Spleen (tissue), 11 donors: ENCODE results near the gene YTHDF1. TPM values are rescaled to one million over a fixed set of nuclear protein-coding genes. Genes with fewer than 3 reads are reported as not detected.
"Not testable (repeated sequence)": the region's sequence is repeated elsewhere in the genome, so short reads cannot be mapped to it uniquely, and the experiment has no call there.

ENCODE experiments used
- DNase-seq: peaks from one replicate; pipeline ENCODE4 v3.0.0-alpha.2; 2020
- H3K27ac ChIP-seq, 8 donors: fragments of 200-600 bp; sonication (generic) in 7 of 8; 1 replicate in 4 of 8; 2 replicates in 4 of 8; pipeline versions ENCODE4 v1.5.0 to v1.8.0; 2016 to 2021; ENCODE audit warnings: inconsistent platforms in 4 of 8, mild to moderate bottlenecking in 4 of 8, moderate library complexity in 1 of 8
- H3K27me3 ChIP-seq, 7 donors: fragments of 200-600 bp; sonication (generic) in 6 of 7; replicated peaks in 1 of 7; 1 replicate in 4 of 7; 2 replicates in 3 of 7; pipeline versions ENCODE4 v1.5.0 to v1.8.0; 2016 to 2021; ENCODE audit warnings: inconsistent platforms in 3 of 7, mild to moderate bottlenecking in 1 of 7
- H3K36me3 ChIP-seq, 6 donors: fragments of 200-600 bp; sonication (generic) in 5 of 6; 1 replicate in 4 of 6; 2 replicates in 2 of 6; pipeline versions ENCODE4 v1.5.0 to v1.8.0; 2016 to 2021; ENCODE audit warnings: inconsistent platforms in 2 of 6
- H3K4me1 ChIP-seq, 6 donors: fragments of 200-600 bp; sonication (generic) in 5 of 6; 1 replicate in 3 of 6; 2 replicates in 3 of 6; pipeline versions ENCODE4 v1.5.0 to v1.8.0; 2016 to 2021; ENCODE audit warnings: inconsistent platforms in 3 of 6
- H3K4me3 ChIP-seq, 8 donors: fragments of 200-600 bp; sonication (generic) in 7 of 8; 1 replicate in 4 of 8; 2 replicates in 4 of 8; pipeline versions ENCODE4 v1.5.0 to v1.8.0; 2016 to 2021; ENCODE audit warnings: inconsistent platforms in 4 of 8, mild to moderate bottlenecking in 4 of 8, moderate library complexity in 2 of 8
- H3K9me3 ChIP-seq, 8 donors: fragments of 200-600 bp; sonication (generic) in 7 of 8; 1 replicate in 4 of 8; 2 replicates in 4 of 8; pipeline versions ENCODE4 v1.5.0 to v1.8.0; 2016 to 2021; ENCODE audit warnings: inconsistent platforms in 4 of 8
- POLR2A ChIP-seq, 3 donors: fragments of 450-650 bp; IDR thresholded peaks; one replicate each; pipeline ENCODE4 v1.5.1; 2017; ENCODE audit warnings: antibody characterized with exemption in 3 of 3, mild to moderate bottlenecking in 1 of 3
- POLR2AphosphoS5 ChIP-seq, 3 donors: sonication (generic); formaldehyde crosslinking; IDR thresholded peaks; one replicate each; pipeline ENCODE4 v1.5.1; 2017; ENCODE audit warnings: antibody characterized with exemption in 3 of 3
- WGBS, 5 donors: extraction: QIAGEN DNeasy Blood & Tissue Kit in 3 of 5; methylation state at CpG; one replicate each; pipeline versions ENCODE4 v1.1.5 to v1.1.7; 2013 to 2018; 5-methylcytosine and 5-hydroxymethylcytosine counted together
- intact Hi-C: fragments of 100-400 bp; cut with DNase I; formaldehyde crosslinking; loops from one replicate; pipeline ENCODE4 v1.15.0; 2023; ENCODE audit warnings: low total_unique reads
- polyA plus RNA-seq, 3 donors: library from polyadenylated mRNA; stranded (reverse); fragments of 200-250 nt; gene quantifications; one replicate each; pipeline ENCODE4 v1.2.1, GENCODE V29; 2013
- total RNA-seq, 7 donors: library from RNA; depleted of rRNA in 3 of 7; stranded (reverse); fragments of >200 nt in 3 of 7; fragmentation: NEBNext Ultra II Directional in 4 of 7; extraction: Animal tissue kit (Norgen Biotek cat#: 25700) in 4 of 7; gene quantifications; one replicate each; pipeline versions ENCODE4 v1.1.0 to v1.2.1, GENCODE V29; 2016 to 2021
- TF ChIP-seq, protein P1 (sequence below), 11 experiments: fragments of 200-600 bp in 7 of 11; fragments of 450-650 bp in 4 of 11; sonication (generic) in 4 of 11; IDR thresholded peaks in 8 of 11; conservative IDR thresholded peaks in 3 of 11; 1 replicate in 7 of 11; 2 replicates in 4 of 11; pipeline versions ENCODE4 v1.4.0 to v1.8.0; 2016 to 2021; ENCODE audit warnings: antibody characterized with exemption in 11 of 11, inconsistent platforms in 4 of 11, mild to moderate bottlenecking in 1 of 11
- donor health status: healthy with polysubstance abuse.
- donor health status: DM: no; HTN: no; CAD: no; lungs with moderate emphysema.
- donor health status: DM: no; HTN: no; CAD: no.
- donor health status: Bipolar disorder and iron deficiency.
- donor health status: healthy.
- donor health status: DM: no; HTN: no; CAD: no.
- donor health status: DM: yes; HTN: yes; CAD: no.

Gene YTHDF1
- total and polyA plus RNA-seq, 10 donors = 18.8 to 41.6 (median 33.0) TPM

GRCh38 chr20:63162206-63162795 is 53.6 kb downstream of the YTHDF1 start:
- TF ChIP-seq POLR2A (IDR thresholded peaks at IDR 0.05) = no peak
- TF ChIP-seq, protein P1, sequence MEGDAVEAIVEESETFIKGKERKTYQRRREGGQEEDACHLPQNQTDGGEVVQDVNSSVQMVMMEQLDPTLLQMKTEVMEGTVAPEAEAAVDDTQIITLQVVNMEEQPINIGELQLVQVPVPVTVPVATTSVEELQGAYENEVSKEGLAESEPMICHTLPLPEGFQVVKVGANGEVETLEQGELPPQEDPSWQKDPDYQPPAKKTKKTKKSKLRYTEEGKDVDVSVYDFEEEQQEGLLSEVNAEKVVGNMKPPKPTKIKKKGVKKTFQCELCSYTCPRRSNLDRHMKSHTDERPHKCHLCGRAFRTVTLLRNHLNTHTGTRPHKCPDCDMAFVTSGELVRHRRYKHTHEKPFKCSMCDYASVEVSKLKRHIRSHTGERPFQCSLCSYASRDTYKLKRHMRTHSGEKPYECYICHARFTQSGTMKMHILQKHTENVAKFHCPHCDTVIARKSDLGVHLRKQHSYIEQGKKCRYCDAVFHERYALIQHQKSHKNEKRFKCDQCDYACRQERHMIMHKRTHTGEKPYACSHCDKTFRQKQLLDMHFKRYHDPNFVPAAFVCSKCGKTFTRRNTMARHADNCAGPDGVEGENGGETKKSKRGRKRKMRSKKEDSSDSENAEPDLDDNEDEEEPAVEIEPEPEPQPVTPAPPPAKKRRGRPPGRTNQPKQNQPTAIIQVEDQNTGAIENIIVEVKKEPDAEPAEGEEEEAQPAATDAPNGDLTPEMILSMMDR (IDR thresholded peaks at IDR 0.05 in 8 of 11, conservative IDR thresholded peaks at IDR 0.05 in 3 of 11) = no peak
- no peak for TF ChIP-seq POLR2AphosphoS5 (IDR thresholded peaks at IDR 0.05)
- intact Hi-C loops = no loop called here
- no peaks in the 10 kb centered on the region for H3K36me3 ChIP-seq
- H3K9me3 ChIP-seq = no peaks in the 10 kb centered on the region
- no peaks in the 10 kb centered on the region for H3K4me1 ChIP-seq
- no peak overlapping the region for H3K4me3 ChIP-seq
- H3K27me3 ChIP-seq = peaks cover 0 to 66% (median 0%) of the 10 kb centered on the region in 7 donors
- DNase-seq = peak; percentile 46
- WGBS, 5 donors = 63 to 78% (median 71%) methylated on average over 14 to 19 of the region's 19 CpGs
- H3K27ac ChIP-seq = no peak overlapping the region

DNA sequence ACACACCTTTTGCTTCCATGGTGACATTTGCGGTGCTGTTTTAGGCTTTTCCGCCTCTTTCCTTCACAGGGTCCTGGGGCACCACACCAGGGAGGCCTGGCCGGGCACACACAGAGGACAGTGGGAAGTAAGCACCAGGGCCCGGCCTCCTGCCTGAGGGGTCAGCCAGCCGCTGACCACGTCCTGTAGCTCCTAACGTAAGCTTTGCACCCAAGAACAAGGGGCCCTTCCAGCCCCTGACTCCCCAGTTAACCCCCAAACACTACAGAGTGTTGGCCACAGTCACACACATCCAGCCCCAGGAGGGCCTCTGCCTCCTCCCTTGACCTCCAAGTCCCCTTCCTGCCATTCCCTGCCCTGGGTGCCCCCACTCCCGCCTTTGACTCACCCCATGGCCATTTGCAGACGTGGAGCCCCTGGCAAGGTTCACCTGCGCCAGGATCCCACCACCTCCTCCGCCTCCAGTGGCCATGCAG is 54.7 kb downstream of the YTHDF1 start:
- DNase-seq = peak; percentile 41
- H3K9me3 ChIP-seq = no peaks in the 10 kb centered on the region
- H3K4me3 ChIP-seq = no peak overlapping the region
- no peaks in the 10 kb centered on the region for H3K36me3 ChIP-seq
- no peaks in the 10 kb centered on the region for H3K4me1 ChIP-seq
- peaks cover 0 to 72% (median 1%) of the 10 kb centered on the region in 7 donors for H3K27me3 ChIP-seq
- intact Hi-C loops = no loop called here
- TF ChIP-seq, protein P1 (IDR thresholded peaks at IDR 0.05 in 8 of 11, conservative IDR thresholded peaks at IDR 0.05 in 3 of 11) = no peak
- TF ChIP-seq POLR2A (IDR thresholded peaks at IDR 0.05) (no peak), POLR2AphosphoS5 (IDR thresholded peaks at IDR 0.05) (no peak)
- no peak overlapping the region for H3K27ac ChIP-seq
- WGBS, 5 donors = 75 to 87% (median 83%) methylated on average over 11 of the region's 11 CpGs

GRCh38 chr20:63160641-63161175 is 55.2 kb downstream of the YTHDF1 start:
- no peaks in the 10 kb centered on the region for H3K36me3 ChIP-seq
- H3K9me3 ChIP-seq = no peaks in the 10 kb centered on the region
- DNase-seq = peak; percentile 59
- intact Hi-C loops = no loop called here
- TF ChIP-seq, protein P1 (IDR thresholded peaks at IDR 0.05 in 8 of 11, conservative IDR thresholded peaks at IDR 0.05 in 3 of 11) = no peak
- TF ChIP-seq POLR2A (IDR thresholded peaks at IDR 0.05) (no peak), POLR2AphosphoS5 (IDR thresholded peaks at IDR 0.05) (no peak)
- H3K4me1 ChIP-seq = no peaks in the 10 kb centered on the region
- 63 to 73% (median 71%) methylated on average over 9 to 10 of the region's 10 CpGs for WGBS, 5 donors
- H3K27ac ChIP-seq = no peak overlapping the region
- peaks cover 0 to 77% (median 6%) of the 10 kb centered on the region in 7 donors for H3K27me3 ChIP-seq
- no peak overlapping the region for H3K4me3 ChIP-seq

DNA sequence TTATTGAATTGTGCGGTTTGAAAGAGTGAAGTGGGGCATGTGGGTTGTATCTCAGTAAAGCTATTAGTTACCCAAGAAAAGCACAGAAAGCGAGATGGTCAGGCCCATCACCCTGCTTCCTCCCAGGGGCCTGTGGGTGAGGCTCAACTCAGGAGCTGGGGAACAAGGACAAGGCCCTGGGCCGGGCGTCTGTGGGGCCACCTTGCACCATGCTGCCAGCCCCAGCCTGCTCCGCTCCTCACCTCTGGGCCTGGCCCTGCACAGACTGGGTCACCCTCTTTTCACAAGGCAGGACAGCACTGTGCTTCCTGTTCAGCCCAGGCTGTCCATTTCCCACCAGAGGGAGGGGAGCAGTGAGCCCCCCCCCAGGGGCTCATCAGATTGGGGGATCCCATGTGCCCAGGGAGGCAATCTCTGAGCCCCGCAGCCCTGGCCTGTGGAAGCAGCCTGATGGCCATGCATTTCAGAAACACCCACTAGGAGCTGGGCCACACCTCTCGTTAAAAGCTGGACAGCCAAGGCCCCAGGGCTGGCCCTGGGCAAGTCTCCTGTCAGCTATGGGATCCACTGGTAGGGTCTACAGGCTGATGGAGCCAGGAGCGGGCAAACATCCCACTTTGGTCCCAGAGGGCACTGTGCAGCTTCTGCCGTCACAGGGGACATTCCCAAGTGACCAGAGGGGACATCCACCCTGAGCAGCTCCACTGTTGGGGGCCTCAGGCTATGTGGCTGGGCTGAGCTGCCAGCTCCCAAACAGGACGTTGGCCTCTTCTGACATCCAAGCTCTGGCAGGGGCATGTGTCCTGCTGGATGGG is 55.9 kb downstream of the YTHDF1 start:
- Histone ChIP-seq H3K9me3 (no peaks in the 10 kb centered on the region), H3K27ac (no peak overlapping the region), H3K4me1 (no peaks in the 10 kb centered on the region), H3K4me3 (no peak overlapping the region), H3K36me3 (no peaks in the 10 kb centered on the region), H3K27me3 (peaks cover 0 to 84% (median 12%) of the 10 kb centered on the region in 7 donors)
- peak; percentile 40 for DNase-seq
- intact Hi-C loops = no loop called here
- WGBS, 5 donors = 63 to 81% (median 77%) methylated on average over 6 to 10 of the region's 10 CpGs
- TF ChIP-seq, protein P1 (IDR thresholded peaks at IDR 0.05 in 8 of 11, conservative IDR thresholded peaks at IDR 0.05 in 3 of 11) = no peak
- TF ChIP-seq POLR2A (IDR thresholded peaks at IDR 0.05) (no peak), POLR2AphosphoS5 (IDR thresholded peaks at IDR 0.05) (no peak)

DNA sequence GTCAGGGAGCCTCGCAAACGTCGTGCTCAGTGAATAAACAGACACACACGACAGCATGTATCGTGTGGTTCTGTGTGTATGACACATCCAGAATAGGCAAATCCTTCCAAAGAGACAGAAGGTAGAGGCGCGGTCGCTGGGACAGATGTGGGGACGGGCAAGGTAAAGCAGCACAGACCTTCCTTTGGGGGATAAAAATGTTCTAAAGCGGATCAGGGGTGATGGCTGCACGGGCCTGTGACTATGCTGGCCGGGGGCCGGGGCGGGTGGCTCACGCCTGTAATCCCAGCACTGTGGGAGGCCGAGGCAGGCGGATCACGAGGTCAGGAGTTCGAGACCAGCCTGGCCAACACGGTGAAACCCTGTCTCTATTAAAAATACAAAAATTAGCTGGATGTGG is 56.7 kb downstream of the YTHDF1 start:
- H3K4me1 ChIP-seq, H3K27ac ChIP-seq, H3K9me3 ChIP-seq, H3K36me3 ChIP-seq, intact Hi-C loops, H3K4me3 ChIP-seq: not testable (repeated sequence)
- DNase-seq = peak; percentile 44
- peaks cover 0 to 89% (median 12%) of the 10 kb centered on the region in 7 donors for H3K27me3 ChIP-seq
- WGBS, 5 donors = 84 to 91% (median 85%) methylated on average over 20 of the region's 20 CpGs
